Muscle of leg (tissue), 11 donors: ENCODE measurements around the gene USP34. TPM values are rescaled to one million over a fixed set of nuclear protein-coding genes. Genes with fewer than 3 reads are reported as not detected.

Source experiments
- DNase-seq: peaks from one replicate; pipeline ENCODE4 v3.0.0; 2013
- H3K27ac ChIP-seq: one replicate; pipeline ENCODE4 v1.5.1; 2013; ENCODE audit warnings: mild to moderate bottlenecking, low read length, control low read depth
- H3K27me3 ChIP-seq: one replicate; pipeline ENCODE4 v1.6.1; 2013; ENCODE audit warnings: low read length; ENCODE audit not compliant: control insufficient read depth, insufficient read depth
- H3K36me3 ChIP-seq: one replicate; pipeline ENCODE4 v1.6.1; 2013; ENCODE audit warnings: low read length; ENCODE audit not compliant: control insufficient read depth, insufficient read depth
- H3K4me1 ChIP-seq: one replicate; pipeline ENCODE4 v1.6.1; 2013; ENCODE audit warnings: low read length; ENCODE audit not compliant: control insufficient read depth, insufficient read depth
- H3K4me3 ChIP-seq: one replicate; pipeline ENCODE4 v1.5.1; 2013; ENCODE audit warnings: low read length, control low read depth
- H3K9me3 ChIP-seq: replicated peaks from 2 replicates; pipeline ENCODE4 v1.6.1; 2013; ENCODE audit warnings: low read depth, low read length; ENCODE audit not compliant: control insufficient read depth
- WGBS: methylation state at CpG from one replicate; pipeline ENCODE4 v1.1.5; 2013; ENCODE audit warnings: missing lambda C conversion rate; ENCODE audit not compliant: insufficient coverage; 5-methylcytosine and 5-hydroxymethylcytosine counted together
- polyA plus RNA-seq, 8 donors: library from polyadenylated mRNA; unstranded; fragments of 120-200 nt; gene quantifications; one replicate each; pipeline versions ENCODE4 v1.2.1 to v1.2.3, GENCODE V29; 2013; ENCODE audit warnings: inconsistent platforms in 1 of 8, low replicate concordance in 1 of 8; ENCODE audit not compliant: insufficient read length in 8 of 8, insufficient read depth in 1 of 8
- total RNA-seq: library from RNA; stranded (reverse); fragments of 120-200 nt; gene quantifications from one replicate; pipeline ENCODE4 v1.2.4, GENCODE V29; 2013

Gene USP34
- total and polyA plus RNA-seq, 9 donors = 62.5 to 88.2 (median 77.9) TPM

- H3K4me3 ChIP-seq = no peak overlapping the region
- DNase-seq = peak; percentile 54
- no peaks in the 10 kb centered on the region for H3K27me3 ChIP-seq
- H3K27ac ChIP-seq = no peak overlapping the region
- no peaks in the 10 kb centered on the region for H3K4me1 ChIP-seq
- no CpG with 5 or more reads among the region's 1 CpG for WGBS
- H3K9me3 ChIP-seq = peaks cover 11% of the 10 kb centered on the region
- peaks cover 11% of the 10 kb centered on the region for H3K36me3 ChIP-seq
Observed at GRCh38 chr2:61356958-61357350, 113.9 kb downstream of the USP34 start.

- H3K4me3 ChIP-seq = no peak overlapping the region
- WGBS = no CpG with 5 or more reads among the region's 4 CpGs
- H3K27me3 ChIP-seq = no peaks in the 10 kb centered on the region
- no peak for DNase-seq
- H3K27ac ChIP-seq = no peak overlapping the region
- H3K4me1 ChIP-seq = no peaks in the 10 kb centered on the region
- peaks cover 11% of the 10 kb centered on the region for H3K9me3 ChIP-seq
- H3K36me3 ChIP-seq = peaks cover 11% of the 10 kb centered on the region
Observed at GRCh38 chr2:61356261-61356957, 114.5 kb downstream of the USP34 start.

GRCh38 chr2:61354543-61355197 lies 116.2 kb downstream of the USP34 start:
- Histone ChIP-seq H3K36me3 (peaks cover 9% of the 10 kb centered on the region), H3K4me3 (no peak overlapping the region), H3K27ac (no peak overlapping the region), H3K9me3 (peaks cover 11% of the 10 kb centered on the region), H3K4me1 (no peaks in the 10 kb centered on the region), H3K27me3 (no peaks in the 10 kb centered on the region)
- no peak for DNase-seq
- 96% methylated on average over 4 of the region's 4 CpGs for WGBS

- Histone ChIP-seq H3K4me3 (no peak overlapping the region), H3K27ac (no peak overlapping the region), H3K9me3 (peaks cover 11% of the 10 kb centered on the region), H3K4me1 (no peaks in the 10 kb centered on the region), H3K36me3 (peaks cover 9% of the 10 kb centered on the region), H3K27me3 (no peaks in the 10 kb centered on the region)
- no CpG with 5 or more reads among the region's 6 CpGs for WGBS
- no peak for DNase-seq
Observed at GRCh38 chr2:61353909-61354308, 117.0 kb downstream of the USP34 start.

- WGBS = no CpG with 5 or more reads among the region's 3 CpGs
- Histone ChIP-seq H3K27me3 (no peaks in the 10 kb centered on the region), H3K4me1 (no peaks in the 10 kb centered on the region), H3K36me3 (peaks cover 17% of the 10 kb centered on the region), H3K27ac (no peak overlapping the region), H3K9me3 (peaks cover 11% of the 10 kb centered on the region), H3K4me3 (no peak overlapping the region)
- DNase-seq = no peak
Observed at GRCh38 chr2:61350777-61351176, 120.1 kb downstream of the USP34 start.

- Histone ChIP-seq H3K4me1 (no peaks in the 10 kb centered on the region), H3K4me3 (no peak overlapping the region), H3K27me3 (no peaks in the 10 kb centered on the region), H3K9me3 (no peaks in the 10 kb centered on the region), H3K36me3 (peaks cover 20% of the 10 kb centered on the region), H3K27ac (no peak overlapping the region)
- no peak for DNase-seq
- no CpG with 5 or more reads among the region's 1 CpG for WGBS
Observed at GRCh38 chr2:61343141-61343540, 127.7 kb downstream of the USP34 start.

GRCh38 chr2:61340242-61340641 lies 130.6 kb downstream of the USP34 start:
- H3K9me3 ChIP-seq = no peaks in the 10 kb centered on the region
- H3K4me3 ChIP-seq = no peak overlapping the region
- DNase-seq = peak; percentile 19
- WGBS = no CpG with 5 or more reads among the region's 2 CpGs
- H3K27ac ChIP-seq = no peak overlapping the region
- no peaks in the 10 kb centered on the region for H3K27me3 ChIP-seq
- H3K4me1 ChIP-seq = no peaks in the 10 kb centered on the region
- H3K36me3 ChIP-seq = peaks cover 28% of the 10 kb centered on the region

GRCh38 chr2:61338447-61338846 lies 132.4 kb downstream of the USP34 start:
- Histone ChIP-seq H3K36me3 (peaks cover 26% of the 10 kb centered on the region), H3K27ac (no peak overlapping the region), H3K27me3 (no peaks in the 10 kb centered on the region), H3K4me1 (no peaks in the 10 kb centered on the region), H3K4me3 (no peak overlapping the region), H3K9me3 (no peaks in the 10 kb centered on the region)
- no peak for DNase-seq

GRCh38 chr2:61335187-61335586 lies 135.7 kb downstream of the USP34 start:
- H3K4me3 ChIP-seq = no peak overlapping the region

GRCh38 chr2:61334466-61334865 lies 136.4 kb downstream of the USP34 start:
- Histone ChIP-seq H3K9me3 (no peaks in the 10 kb centered on the region), H3K4me1 (no peaks in the 10 kb centered on the region), H3K36me3 (peaks cover 19% of the 10 kb centered on the region), H3K27me3 (no peaks in the 10 kb centered on the region), H3K27ac (no peak overlapping the region), H3K4me3 (no peak overlapping the region)
- DNase-seq = no peak
- no CpG with 5 or more reads among the region's 2 CpGs for WGBS

More at GRCh38 chr2:61335187-61335586, 135.7 kb downstream of the USP34 start:
- no peak for DNase-seq
- Histone ChIP-seq H3K27ac (no peak overlapping the region), H3K4me1 (no peaks in the 10 kb centered on the region), H3K36me3 (peaks cover 19% of the 10 kb centered on the region), H3K27me3 (no peaks in the 10 kb centered on the region), H3K9me3 (no peaks in the 10 kb centered on the region)
- 100% methylated on average over 1 of the region's 3 CpGs for WGBS
